ENCODE data around the gene LPXN. TPM values are rescaled to one million over a fixed set of nuclear protein-coding genes. Genes with fewer than 3 reads are reported as not detected.

Gene LPXN
- total and polyA plus RNA-seq, 2 donors (not counting 3 experiments of a cell fraction or from before 2014, with no cell fraction given) = 6.2 TPM

DNA sequence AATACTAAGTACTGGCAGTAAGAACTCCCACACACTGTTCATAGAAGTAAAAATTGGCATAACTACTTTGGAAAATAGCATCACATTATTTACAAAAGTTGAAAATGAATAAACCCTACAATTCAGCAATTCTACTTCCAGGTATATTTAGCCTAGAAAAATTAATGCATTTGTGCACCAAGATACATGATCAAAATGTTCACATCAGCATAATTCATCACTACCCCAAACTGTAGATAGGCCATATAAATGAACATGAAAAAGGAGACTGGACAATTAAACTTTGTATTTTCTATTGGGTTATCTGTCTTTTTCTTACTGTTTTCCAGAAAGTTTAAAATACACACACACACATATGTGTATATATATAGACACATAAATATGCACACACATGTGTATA is 73.7 kb downstream of the LPXN start:
- FAIRE-seq = no peak

DNA sequence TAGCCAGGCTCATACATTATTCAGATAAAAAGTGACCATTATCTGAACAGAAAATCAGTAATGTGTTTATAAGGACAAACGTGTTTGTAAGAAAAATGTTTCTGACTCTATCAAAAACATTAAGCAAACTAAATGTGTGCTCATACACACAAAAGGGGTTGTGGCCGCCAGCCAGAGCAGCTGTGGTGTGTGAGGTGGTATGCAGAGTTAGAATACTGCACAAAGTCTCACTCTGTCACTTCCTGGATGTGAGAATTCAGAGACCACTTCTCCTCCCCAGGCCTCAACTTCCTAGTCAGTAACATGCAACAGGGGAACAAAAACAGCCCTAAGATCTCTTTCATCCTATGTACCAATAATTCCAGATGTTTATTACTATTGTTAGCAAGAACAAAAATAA is 77.2 kb downstream of the LPXN start:
- dilution Hi-C loops (cut with MboI; ENCODE audit: extremely low pct_ligation_motif_present, low sequenced_read_pairs) (no loop called here), intact Hi-C loops (cut with micrococcal nuclease) (no loop called here)
- no peaks in the 10 kb centered on the region for H3K36me3 ChIP-seq (ENCODE audit: control insufficient read depth in 2 of 2, extremely low read depth in 1 of 2, insufficient read depth in 2 of 2, low read length in 2 of 2)
- CTCF ChIA-PET = interaction anchor here (1.2 kb wide), 1 partner anchor 69 kb away, joined by 3 read pairs; no protein-coding TSS in a partner anchor
- POLR2A ChIA-PET = no interaction called here
- no peak overlapping the region for H3K9ac ChIP-seq (replicated peaks; ENCODE audit: extremely low read depth, insufficient read depth, low read length)
- no peak overlapping the region for H3K4me2 ChIP-seq (ENCODE audit: insufficient read depth, low read length)
- TF ChIP-seq FOS (IDR thresholded peaks at IDR 0.05; ENCODE audit: borderline replicate concordance, insufficient read depth, low read length) (no peak), JUN (IDR thresholded peaks at IDR 0.05; ENCODE audit: borderline replicate concordance, insufficient read depth, insufficient read length, low read depth) (no peak), GATA2 (IDR thresholded peaks at IDR 0.05; ENCODE audit: insufficient read depth, insufficient read length, low read depth, low read length) (no peak), POLR2AphosphoS5 (IDR thresholded peaks at IDR 0.05; ENCODE audit: insufficient read depth, low read depth, low read length) (no peak), POLR2A (IDR thresholded peaks at IDR 0.05; ENCODE audit: low read depth, low read length) (no peak), MYC (IDR thresholded peaks at IDR 0.05; ENCODE audit: low read depth, low read length) (no peak), EZH2 (IDR thresholded peaks at IDR 0.05; ENCODE audit: borderline replicate concordance, low read depth, low read length, severe bottlenecking) (no peak)
- TF ChIP-seq, protein P1, sequence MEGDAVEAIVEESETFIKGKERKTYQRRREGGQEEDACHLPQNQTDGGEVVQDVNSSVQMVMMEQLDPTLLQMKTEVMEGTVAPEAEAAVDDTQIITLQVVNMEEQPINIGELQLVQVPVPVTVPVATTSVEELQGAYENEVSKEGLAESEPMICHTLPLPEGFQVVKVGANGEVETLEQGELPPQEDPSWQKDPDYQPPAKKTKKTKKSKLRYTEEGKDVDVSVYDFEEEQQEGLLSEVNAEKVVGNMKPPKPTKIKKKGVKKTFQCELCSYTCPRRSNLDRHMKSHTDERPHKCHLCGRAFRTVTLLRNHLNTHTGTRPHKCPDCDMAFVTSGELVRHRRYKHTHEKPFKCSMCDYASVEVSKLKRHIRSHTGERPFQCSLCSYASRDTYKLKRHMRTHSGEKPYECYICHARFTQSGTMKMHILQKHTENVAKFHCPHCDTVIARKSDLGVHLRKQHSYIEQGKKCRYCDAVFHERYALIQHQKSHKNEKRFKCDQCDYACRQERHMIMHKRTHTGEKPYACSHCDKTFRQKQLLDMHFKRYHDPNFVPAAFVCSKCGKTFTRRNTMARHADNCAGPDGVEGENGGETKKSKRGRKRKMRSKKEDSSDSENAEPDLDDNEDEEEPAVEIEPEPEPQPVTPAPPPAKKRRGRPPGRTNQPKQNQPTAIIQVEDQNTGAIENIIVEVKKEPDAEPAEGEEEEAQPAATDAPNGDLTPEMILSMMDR (IDR thresholded peaks at IDR 0.05; ENCODE audit: extremely low read depth in 1 of 2, insufficient read depth in 1 of 2, low read depth in 1 of 2, low read length in 2 of 2) = no peak
- TF ChIP-seq, protein P2, sequence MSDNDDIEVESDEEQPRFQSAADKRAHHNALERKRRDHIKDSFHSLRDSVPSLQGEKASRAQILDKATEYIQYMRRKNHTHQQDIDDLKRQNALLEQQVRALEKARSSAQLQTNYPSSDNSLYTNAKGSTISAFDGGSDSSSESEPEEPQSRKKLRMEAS (IDR thresholded peaks at IDR 0.05; ENCODE audit: insufficient read depth, insufficient read length) = no peak
- H3K27me3 ChIP-seq (ENCODE audit: control insufficient read depth in 2 of 2, insufficient read depth in 2 of 2, low read length in 2 of 2) = peaks cover 2 to 7% of the 10 kb centered on the region in 2 experiments
- H2AFZ ChIP-seq (ENCODE audit: low read depth, low read length) = no peak overlapping the region
- no peak overlapping the region for H3K4me3 ChIP-seq (replicated peaks in 1 of 3; ENCODE audit: insufficient read depth in 1 of 3, low read depth in 1 of 3, low read length in 3 of 3)
- no peaks in the 10 kb centered on the region for H3K9me3 ChIP-seq (replicated peaks; ENCODE audit: control insufficient read depth, insufficient read depth, low read length)
- FAIRE-seq = no peak
- no peaks in the 10 kb centered on the region for H3K79me2 ChIP-seq (ENCODE audit: control insufficient read depth, insufficient read depth, low read length)
- DNase-seq (ENCODE audit: low read depth, low spot score) = no peak
- H3K27ac ChIP-seq (ENCODE audit: insufficient read depth, low read depth, low read length) = no peak overlapping the region
- BruUV-seq (replicated peaks) = no TSS peak
- H3K4me1 ChIP-seq (ENCODE audit: control insufficient read depth, extremely low read depth, insufficient read depth, low read length) = no peaks in the 10 kb centered on the region
- no peaks in the 10 kb centered on the region for H3K9me1 ChIP-seq (replicated peaks; ENCODE audit: control insufficient read depth, extremely low read depth, insufficient read depth, low read length)
- no peaks in the 10 kb centered on the region for H4K20me1 ChIP-seq (replicated peaks; ENCODE audit: control insufficient read depth, extremely low read depth, insufficient read depth, low read length)

More for the DNA sequence above, 73.7 kb downstream of the LPXN start:
- Histone ChIP-seq H3K79me2 (ENCODE audit: control insufficient read depth, insufficient read depth, low read length) (no peaks in the 10 kb centered on the region), H3K9me3 (replicated peaks; ENCODE audit: control insufficient read depth, insufficient read depth, low read length) (no peaks in the 10 kb centered on the region), H3K36me3 (ENCODE audit: control insufficient read depth in 2 of 2, extremely low read depth in 1 of 2, insufficient read depth in 2 of 2, low read length in 2 of 2) (no peaks in the 10 kb centered on the region), H3K4me1 (ENCODE audit: control insufficient read depth, extremely low read depth, insufficient read depth, low read length) (no peaks in the 10 kb centered on the region), H3K27me3 (ENCODE audit: control insufficient read depth in 2 of 2, insufficient read depth in 2 of 2, low read length in 2 of 2) (peaks cover 3 to 7% of the 10 kb centered on the region in 2 experiments), H3K4me2 (ENCODE audit: insufficient read depth, low read length) (no peak overlapping the region), H3K27ac (ENCODE audit: insufficient read depth, low read depth, low read length) (no peak overlapping the region), H4K20me1 (replicated peaks; ENCODE audit: control insufficient read depth, extremely low read depth, insufficient read depth, low read length) (no peaks in the 10 kb centered on the region), H3K9ac (replicated peaks; ENCODE audit: extremely low read depth, insufficient read depth, low read length) (no peak overlapping the region), H3K4me3 (replicated peaks in 1 of 3; ENCODE audit: insufficient read depth in 1 of 3, low read depth in 1 of 3, low read length in 3 of 3) (no peak overlapping the region), H2AFZ (ENCODE audit: low read depth, low read length) (no peak overlapping the region), H3K9me1 (replicated peaks; ENCODE audit: control insufficient read depth, extremely low read depth, insufficient read depth, low read length) (no peaks in the 10 kb centered on the region)
- BruUV-seq (replicated peaks) = no TSS peak
- intact Hi-C loops (cut with micrococcal nuclease) (no loop called here), dilution Hi-C loops (cut with MboI; ENCODE audit: extremely low pct_ligation_motif_present, low sequenced_read_pairs) (no loop called here)
- ChIA-PET CTCF (interaction anchor here (0.9 kb wide), 2 partner anchors 10 to 12 kb away, joined by 3 read pairs; no protein-coding TSS in a partner anchor), POLR2A (no interaction called here)
- no peak for DNase-seq (ENCODE audit: low read depth, low spot score)
- no peak for TF ChIP-seq JUN (IDR thresholded peaks at IDR 0.05; ENCODE audit: borderline replicate concordance, insufficient read depth, insufficient read length, low read depth)
- no peak for TF ChIP-seq EZH2 (IDR thresholded peaks at IDR 0.05; ENCODE audit: borderline replicate concordance, low read depth, low read length, severe bottlenecking)
- TF ChIP-seq FOS (IDR thresholded peaks at IDR 0.05; ENCODE audit: borderline replicate concordance, insufficient read depth, low read length) = no peak
- no peak for TF ChIP-seq POLR2AphosphoS5 (IDR thresholded peaks at IDR 0.05; ENCODE audit: insufficient read depth, low read depth, low read length)
- no peak for TF ChIP-seq MYC (IDR thresholded peaks at IDR 0.05; ENCODE audit: low read depth, low read length)
- no peak for TF ChIP-seq POLR2A (IDR thresholded peaks at IDR 0.05; ENCODE audit: low read depth, low read length)

Measured in endothelial cell of umbilical vein (primary cell).